GM12801 (cell line): ENCODE measurements around the gene ZNF474.

Experiments
- TF ChIP-seq, protein P1 (sequence below): IDR thresholded peaks from one replicate; pipeline ENCODE4 v1.5.1; 2011; ENCODE audit warnings: control low read depth; ENCODE audit not compliant: insufficient read length; ENCODE audit errors: extremely low read depth

ZNF474 gene

GRCh38 chr5:122200450-122200849, 71.1 kb downstream of the ZNF474 start:
- TF ChIP-seq, protein P1, sequence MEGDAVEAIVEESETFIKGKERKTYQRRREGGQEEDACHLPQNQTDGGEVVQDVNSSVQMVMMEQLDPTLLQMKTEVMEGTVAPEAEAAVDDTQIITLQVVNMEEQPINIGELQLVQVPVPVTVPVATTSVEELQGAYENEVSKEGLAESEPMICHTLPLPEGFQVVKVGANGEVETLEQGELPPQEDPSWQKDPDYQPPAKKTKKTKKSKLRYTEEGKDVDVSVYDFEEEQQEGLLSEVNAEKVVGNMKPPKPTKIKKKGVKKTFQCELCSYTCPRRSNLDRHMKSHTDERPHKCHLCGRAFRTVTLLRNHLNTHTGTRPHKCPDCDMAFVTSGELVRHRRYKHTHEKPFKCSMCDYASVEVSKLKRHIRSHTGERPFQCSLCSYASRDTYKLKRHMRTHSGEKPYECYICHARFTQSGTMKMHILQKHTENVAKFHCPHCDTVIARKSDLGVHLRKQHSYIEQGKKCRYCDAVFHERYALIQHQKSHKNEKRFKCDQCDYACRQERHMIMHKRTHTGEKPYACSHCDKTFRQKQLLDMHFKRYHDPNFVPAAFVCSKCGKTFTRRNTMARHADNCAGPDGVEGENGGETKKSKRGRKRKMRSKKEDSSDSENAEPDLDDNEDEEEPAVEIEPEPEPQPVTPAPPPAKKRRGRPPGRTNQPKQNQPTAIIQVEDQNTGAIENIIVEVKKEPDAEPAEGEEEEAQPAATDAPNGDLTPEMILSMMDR = no peak

GRCh38 chr5:122200865-122201264, 71.5 kb downstream of the ZNF474 start:
- TF ChIP-seq, protein P1 = no peak

- TF ChIP-seq, protein P1 = no peak
These were observed 72.0 kb downstream of the ZNF474 start for GRCh38 chr5:122201365-122201764.

DNA sequence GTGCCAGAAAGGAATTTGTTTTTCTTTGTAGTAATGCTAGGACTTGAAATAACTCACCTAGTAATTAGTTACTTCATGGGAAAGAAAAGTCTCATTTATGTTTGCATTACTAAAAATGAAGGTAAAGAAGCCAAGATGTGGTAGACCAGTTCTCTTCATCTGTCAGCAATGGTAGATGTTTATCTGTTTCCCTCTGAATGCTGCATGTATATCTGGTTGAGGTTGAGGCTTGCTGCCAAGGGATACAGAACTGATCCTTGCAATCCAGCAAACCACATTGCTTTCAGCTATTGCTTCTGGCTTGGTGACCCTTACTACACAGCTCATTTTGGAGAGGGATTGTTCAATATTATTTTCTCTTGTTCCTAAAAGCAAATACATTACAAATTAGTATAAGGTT, 73.6 kb downstream of the ZNF474 start:
- TF ChIP-seq, protein P1 = no peak
